Epidermal melanocyte (primary cell): ENCODE measurements around the gene RANBP3.

Source experiments
- DNase-seq: peaks from one replicate; pipeline ENCODE4 v3.0.0; 2011; ENCODE audit warnings: low spot score; ENCODE audit not compliant: insufficient read length

RANBP3 gene

GRCh38 chr19:5952193-5953029 is 25.5 kb downstream of the RANBP3 start:
- DNase-seq, result no peak

DNA sequence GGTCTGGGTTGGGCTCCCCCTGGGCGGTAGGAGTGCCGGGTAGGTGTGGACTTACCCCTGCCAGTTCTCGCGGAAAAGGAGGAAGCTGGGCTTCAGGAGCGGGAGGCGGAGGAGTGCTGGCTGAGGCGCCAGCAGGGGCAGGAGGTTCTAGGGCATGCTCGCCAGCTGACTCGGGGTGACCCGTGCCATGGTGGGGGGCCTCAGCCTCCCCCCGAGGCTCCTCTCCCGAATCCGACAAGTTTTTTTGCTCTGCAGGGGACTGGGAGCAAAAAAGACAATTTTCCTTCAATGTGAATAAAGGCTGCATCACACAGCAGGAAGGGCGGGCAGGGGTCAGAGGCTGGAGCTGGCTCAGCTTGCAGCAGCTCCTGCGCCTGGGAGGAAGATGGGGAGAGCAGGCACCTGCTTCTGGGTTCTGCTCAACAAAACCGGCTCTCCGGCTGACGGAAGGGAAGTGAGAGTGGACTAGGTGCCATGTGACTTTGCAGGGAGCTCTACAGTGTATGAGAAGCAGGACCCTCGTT is 26.5 kb downstream of the RANBP3 start:
- DNase-seq, result no peak

- no peak for DNase-seq
Measured at GRCh38 chr19:5950741-5951140, 27.2 kb downstream of the RANBP3 start.

- DNase-seq, result no peak
Measured at GRCh38 chr19:5949792-5950305, 28.1 kb downstream of the RANBP3 start.

- no peak for DNase-seq
Measured at GRCh38 chr19:5948752-5949564, 29.0 kb downstream of the RANBP3 start.

GRCh38 chr19:5947435-5947834 is 30.5 kb downstream of the RANBP3 start:
- peak; percentile 52 for DNase-seq

GRCh38 chr19:5943623-5944022 is 34.3 kb downstream of the RANBP3 start:
- DNase-seq, result no peak

DNA sequence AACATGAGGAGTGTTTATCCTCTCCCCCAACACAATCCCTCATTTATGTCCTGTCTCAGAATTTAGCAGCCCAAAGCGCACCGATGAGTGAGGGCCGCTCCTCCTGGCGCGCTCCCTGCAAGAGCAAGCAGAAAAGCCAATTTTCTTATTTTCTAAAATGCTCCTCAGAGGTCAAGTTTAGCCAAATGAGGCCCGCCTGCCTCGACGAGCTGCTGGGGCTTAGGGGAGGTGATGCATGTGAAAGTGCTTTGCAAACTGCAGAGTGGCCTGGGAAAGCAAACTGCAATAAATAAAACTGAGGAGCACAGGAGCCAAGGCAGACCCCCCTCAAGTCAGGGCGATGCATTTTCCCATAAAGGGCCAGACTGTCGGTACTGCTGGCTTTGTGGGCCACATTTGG is 34.9 kb downstream of the RANBP3 start:
- DNase-seq, result no peak

DNA sequence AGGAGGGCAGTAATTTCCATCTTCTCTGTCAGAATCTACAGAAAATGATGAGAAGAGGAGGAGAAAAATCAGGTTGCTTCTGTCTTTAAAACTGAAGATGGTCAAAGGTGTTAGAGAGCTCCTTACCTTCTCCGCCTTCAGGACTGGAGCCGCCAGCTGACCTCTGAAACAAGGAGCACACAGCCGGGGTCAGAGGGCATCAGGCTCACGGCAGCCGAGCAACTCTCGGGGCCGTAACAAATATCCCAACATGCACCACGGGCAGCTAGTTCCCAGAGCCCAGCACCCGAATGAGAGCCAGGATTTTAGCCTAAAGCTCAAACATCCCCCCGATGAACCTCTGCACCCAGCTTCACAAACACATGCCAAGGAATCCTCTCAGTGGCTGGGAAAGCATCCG is 36.3 kb downstream of the RANBP3 start:
- no peak for DNase-seq

- no peak for DNase-seq
Measured at GRCh38 chr19:5940260-5941208, 37.4 kb downstream of the RANBP3 start.

DNA sequence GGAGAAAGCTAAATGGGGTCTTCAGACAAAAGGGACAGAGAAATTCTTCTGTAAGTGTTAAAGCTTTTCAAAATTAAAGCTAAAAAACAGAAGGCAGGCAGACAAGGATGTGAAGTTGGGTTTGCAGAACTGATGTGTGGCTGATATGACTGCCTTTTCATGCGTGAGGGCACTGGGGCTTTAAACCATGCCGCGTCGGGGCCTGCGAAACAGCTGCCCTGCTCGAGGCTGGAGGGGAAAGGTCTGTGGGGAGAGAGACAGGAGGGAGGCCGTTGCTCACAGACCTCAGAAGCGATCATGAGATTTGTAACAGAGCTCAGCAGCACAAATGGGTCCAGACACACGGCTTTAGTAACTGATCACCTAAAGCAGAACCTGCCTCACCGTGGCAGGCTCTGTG is 40.4 kb downstream of the RANBP3 start:
- no peak for DNase-seq

- DNase-seq, result no peak
Measured at GRCh38 chr19:5936292-5936592, 41.7 kb downstream of the RANBP3 start.

GRCh38 chr19:5935473-5936291 is 42.3 kb downstream of the RANBP3 start:
- DNase-seq, result no peak

DNA sequence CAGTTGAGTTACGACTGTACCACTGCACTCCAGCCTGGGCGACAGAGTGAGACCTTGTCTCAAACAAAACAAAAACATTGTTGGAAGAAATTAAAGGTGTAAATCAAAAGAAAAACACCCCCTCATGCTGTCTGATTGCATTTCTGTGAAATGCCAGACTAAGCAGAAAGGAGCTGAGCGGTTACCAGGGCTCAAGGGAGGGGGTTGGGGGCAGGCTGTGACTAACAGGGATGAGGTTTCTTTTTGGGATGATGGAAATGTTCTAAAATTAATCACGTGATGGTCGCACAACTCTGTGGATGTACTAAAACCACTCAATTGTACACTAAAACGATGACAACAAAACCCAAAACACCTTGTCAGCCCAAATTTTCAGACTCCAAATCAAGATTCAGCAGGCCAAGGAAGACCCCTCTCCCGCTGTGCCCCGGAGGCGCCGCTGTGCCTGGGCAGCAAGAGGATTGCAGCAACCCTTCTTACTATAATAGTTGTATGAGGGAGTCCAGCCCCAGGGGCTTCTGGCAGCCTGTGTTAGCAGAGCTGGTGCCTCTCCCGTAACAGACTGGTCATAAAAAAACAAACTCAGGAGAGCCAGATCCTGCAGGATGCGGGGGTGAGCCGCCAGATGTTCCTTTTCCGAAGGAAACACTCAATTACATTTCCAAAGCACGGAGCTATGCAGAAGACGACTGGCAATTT is 43.0 kb downstream of the RANBP3 start:
- DNase-seq, result peak; percentile 52

DNA sequence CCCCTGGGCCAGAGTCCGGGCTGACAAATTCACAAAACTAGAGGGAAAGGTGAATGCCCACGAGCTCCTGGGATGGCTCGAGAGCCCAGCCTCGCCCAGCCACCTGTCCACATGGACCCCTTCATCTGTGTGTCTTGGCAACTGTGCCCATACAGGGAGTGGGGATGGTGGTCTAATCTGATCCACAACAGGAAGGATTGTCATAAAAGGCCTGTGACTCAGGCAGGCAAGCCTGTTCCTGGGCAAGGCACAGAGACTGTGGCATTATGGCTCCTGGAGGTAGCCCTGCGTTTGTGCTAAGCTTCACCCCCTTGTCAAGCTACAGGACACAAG is 43.9 kb downstream of the RANBP3 start:
- no peak for DNase-seq

GRCh38 chr19:5933391-5934068 is 44.4 kb downstream of the RANBP3 start:
- no peak for DNase-seq

DNA sequence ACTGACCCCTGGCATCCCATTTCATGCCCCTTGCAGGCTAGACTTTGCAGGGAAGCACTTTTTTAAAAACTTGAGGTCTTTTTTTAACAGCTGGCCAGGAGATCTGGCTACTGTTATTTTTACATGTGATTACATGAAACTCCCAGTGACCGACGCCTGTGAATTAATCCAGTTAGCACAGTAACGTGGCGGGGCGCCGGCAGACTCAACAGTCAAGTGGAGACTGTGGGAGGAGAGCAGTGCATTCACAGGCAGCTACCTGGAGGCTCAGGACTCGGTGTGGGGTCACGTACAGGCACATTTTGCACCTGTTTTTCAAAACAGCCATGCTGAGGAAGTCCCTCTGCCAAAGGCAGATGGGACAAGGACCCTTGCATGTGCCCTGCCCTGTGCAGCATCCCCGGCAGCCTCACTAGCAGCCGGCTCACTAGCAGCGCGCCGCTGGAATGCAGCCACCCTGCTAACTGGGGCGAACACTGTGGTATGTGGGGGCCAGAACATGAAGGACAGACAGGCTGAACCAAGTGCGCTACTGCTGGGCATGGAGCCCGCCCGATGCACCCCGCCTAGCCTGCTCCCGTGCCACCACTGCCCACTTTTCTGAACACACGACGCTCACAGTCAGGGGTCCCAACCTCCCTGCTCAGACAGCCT is 45.2 kb downstream of the RANBP3 start:
- DNase-seq, result no peak

GRCh38 chr19:5932146-5932545 is 45.8 kb downstream of the RANBP3 start:
- no peak for DNase-seq

DNA sequence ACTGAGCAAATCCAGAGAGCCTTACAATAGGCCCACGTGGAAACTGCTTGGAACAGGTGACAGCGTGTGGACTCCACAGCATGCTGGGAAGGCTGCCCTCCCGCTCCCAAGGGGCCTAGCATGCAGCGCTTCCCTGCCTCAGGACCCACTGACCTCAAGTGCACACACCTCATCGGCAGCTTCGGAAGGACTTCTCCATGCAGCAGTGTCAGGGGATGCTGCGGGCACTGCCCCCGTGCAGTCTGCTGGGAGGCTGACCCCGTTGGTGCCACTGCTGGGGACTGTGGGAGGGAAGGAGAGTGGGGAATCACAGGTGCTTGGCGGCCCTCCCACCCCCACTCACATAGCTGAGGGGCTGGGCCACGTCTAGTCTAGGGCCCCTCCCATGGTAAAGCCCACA is 46.7 kb downstream of the RANBP3 start:
- no peak for DNase-seq
